ENCODE data around the gene OXA1L.

DNA sequence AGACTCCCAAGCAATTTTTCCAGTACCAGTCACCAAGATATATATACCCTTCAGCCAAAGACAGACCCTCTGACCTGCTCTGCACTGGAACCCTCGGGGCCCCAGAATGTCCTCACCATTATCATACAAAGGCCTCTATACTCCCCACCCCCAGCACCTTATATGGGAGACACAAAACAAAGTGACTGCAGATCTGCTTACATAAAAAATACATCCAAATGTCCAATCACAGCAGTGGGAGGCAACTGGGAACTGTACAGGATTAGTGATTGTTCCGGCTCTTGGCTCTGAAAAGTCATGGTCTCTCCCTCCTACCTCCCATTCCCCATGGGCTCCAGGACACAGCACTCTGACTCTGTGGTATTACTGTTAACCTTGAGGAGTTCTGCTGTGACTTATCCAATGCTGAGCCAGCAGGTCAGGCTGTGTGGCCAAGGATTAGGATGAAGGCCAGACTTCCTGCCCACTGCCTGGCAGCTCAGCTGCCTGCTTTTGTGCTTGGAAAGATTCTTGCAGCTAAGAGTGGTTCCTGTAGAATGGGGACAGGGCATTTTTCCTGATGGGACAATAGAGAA, 13.7 kb downstream of the OXA1L start:
- TF ChIP-seq, protein P1, sequence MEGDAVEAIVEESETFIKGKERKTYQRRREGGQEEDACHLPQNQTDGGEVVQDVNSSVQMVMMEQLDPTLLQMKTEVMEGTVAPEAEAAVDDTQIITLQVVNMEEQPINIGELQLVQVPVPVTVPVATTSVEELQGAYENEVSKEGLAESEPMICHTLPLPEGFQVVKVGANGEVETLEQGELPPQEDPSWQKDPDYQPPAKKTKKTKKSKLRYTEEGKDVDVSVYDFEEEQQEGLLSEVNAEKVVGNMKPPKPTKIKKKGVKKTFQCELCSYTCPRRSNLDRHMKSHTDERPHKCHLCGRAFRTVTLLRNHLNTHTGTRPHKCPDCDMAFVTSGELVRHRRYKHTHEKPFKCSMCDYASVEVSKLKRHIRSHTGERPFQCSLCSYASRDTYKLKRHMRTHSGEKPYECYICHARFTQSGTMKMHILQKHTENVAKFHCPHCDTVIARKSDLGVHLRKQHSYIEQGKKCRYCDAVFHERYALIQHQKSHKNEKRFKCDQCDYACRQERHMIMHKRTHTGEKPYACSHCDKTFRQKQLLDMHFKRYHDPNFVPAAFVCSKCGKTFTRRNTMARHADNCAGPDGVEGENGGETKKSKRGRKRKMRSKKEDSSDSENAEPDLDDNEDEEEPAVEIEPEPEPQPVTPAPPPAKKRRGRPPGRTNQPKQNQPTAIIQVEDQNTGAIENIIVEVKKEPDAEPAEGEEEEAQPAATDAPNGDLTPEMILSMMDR (IDR thresholded peaks at IDR 0.05; ENCODE audit: poor library complexity): no peak
- TF ChIP-seq EZH2 (IDR thresholded peaks at IDR 0.05; ENCODE audit: borderline replicate concordance) (no peak), EZH2phosphoT487 (IDR thresholded peaks at IDR 0.05; ENCODE audit: low read depth, severe bottlenecking, unreplicated experiment) (no peak)

All from hepatocyte (in vitro differentiated cells).